Subcutaneous abdominal adipose tissue (tissue), 5 donors: ENCODE data around the gene ZDHHC14.
"Not testable (repeated sequence)": the region's sequence is repeated elsewhere in the genome, so short reads cannot be mapped to it uniquely, and the experiment has no call there.

Source experiments
- H3K27ac ChIP-seq: one replicate; pipeline ENCODE4 v1.7.0; 2013; ENCODE audit warnings: low read depth, mild to moderate bottlenecking, inconsistent platforms, low read length, moderate library complexity
- H3K27me3 ChIP-seq, 5 donors: one replicate each; pipeline ENCODE4 v1.7.0; 2013; ENCODE audit warnings: low read length in 5 of 5, inconsistent platforms in 1 of 5; ENCODE audit not compliant: control insufficient read depth in 5 of 5, insufficient read depth in 4 of 5
- H3K36me3 ChIP-seq, 5 donors: one replicate each; pipeline ENCODE4 v1.7.0; 2013; ENCODE audit warnings: low read length in 5 of 5; ENCODE audit not compliant: control insufficient read depth in 5 of 5, insufficient read depth in 5 of 5
- H3K4me1 ChIP-seq, 5 donors: one replicate each; pipeline ENCODE4 v1.7.0; 2013; ENCODE audit warnings: low read length in 5 of 5, mild to moderate bottlenecking in 3 of 5, moderate library complexity in 1 of 5; ENCODE audit not compliant: control insufficient read depth in 5 of 5, insufficient read depth in 5 of 5
- H3K4me3 ChIP-seq, 5 donors: one replicate each; pipeline ENCODE4 v1.7.0; 2013; ENCODE audit warnings: low read length in 5 of 5, low read depth in 1 of 5
- H3K9ac ChIP-seq, 5 donors: one replicate each; pipeline ENCODE4 v1.7.0; 2013; ENCODE audit warnings: low read length in 5 of 5, mild to moderate bottlenecking in 4 of 5, moderate library complexity in 3 of 5
- H3K9me3 ChIP-seq, 5 donors: one replicate each; pipeline ENCODE4 v1.7.0; 2013; ENCODE audit warnings: low read length in 5 of 5; ENCODE audit not compliant: control insufficient read depth in 5 of 5
- donor health status: healthy.
- donor health status: healthy.
- donor health status: healthy.
- donor health status: healthy.
- donor health status: healthy.

ZDHHC14 gene

DNA sequence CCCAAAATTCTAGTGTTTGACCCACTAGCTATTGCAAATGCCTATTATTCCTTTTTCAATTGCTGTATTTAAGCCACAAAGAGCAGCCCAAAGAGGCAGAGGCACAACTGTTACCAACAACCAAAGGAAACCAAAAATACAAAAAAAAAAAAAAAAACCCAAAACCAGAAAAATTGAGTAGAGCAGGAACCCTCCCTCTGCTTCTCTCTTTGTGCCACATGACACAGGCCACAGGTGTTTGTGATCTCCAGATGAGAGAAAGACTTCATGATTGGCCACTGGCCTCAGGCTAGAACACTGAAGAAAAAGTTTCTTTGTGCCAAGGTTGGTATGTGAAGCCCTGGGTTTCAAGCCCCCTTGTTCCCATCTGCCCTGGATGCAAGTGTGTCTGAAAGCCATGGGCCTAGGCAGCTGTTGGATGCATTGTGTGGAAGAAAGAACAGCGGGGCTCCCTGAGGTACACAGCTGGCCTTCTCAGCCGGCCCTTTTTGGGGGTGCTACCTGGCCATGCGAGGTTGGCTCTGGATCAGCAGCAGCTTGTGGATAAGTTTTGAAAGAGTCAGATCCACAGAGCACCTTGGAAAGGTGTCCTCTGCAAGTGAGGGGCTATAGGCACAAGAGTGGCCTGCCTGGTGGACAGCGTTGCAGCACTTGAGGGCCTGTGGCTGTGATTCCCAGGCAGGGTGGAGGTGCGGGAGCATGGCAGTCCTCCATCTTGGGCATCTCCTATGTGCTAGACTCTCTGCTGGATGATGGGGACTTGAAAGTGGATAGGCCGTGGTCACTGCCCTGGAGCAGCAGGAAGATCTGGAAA, 204.5 kb downstream of the ZDHHC14 start:
- Histone ChIP-seq H3K36me3 (no peaks in the 10 kb centered on the region), H3K9ac (no peak overlapping the region), H3K4me3 (no peak overlapping the region), H3K27ac (no peak overlapping the region), H3K27me3 (no peaks in the 10 kb centered on the region), H3K4me1 (no peaks in the 10 kb centered on the region), H3K9me3 (peaks cover 0 to 20% (median 0%) of the 10 kb centered on the region in 5 donors)

GRCh38 chr6:157586088-157586414, 205.1 kb downstream of the ZDHHC14 start:
- Histone ChIP-seq H3K4me1 (no peaks in the 10 kb centered on the region), H3K4me3 (no peak overlapping the region), H3K27me3 (no peaks in the 10 kb centered on the region), H3K36me3 (no peaks in the 10 kb centered on the region), H3K9me3 (peaks cover 0 to 20% (median 0%) of the 10 kb centered on the region in 5 donors), H3K9ac (no peak overlapping the region), H3K27ac (no peak overlapping the region)

DNA sequence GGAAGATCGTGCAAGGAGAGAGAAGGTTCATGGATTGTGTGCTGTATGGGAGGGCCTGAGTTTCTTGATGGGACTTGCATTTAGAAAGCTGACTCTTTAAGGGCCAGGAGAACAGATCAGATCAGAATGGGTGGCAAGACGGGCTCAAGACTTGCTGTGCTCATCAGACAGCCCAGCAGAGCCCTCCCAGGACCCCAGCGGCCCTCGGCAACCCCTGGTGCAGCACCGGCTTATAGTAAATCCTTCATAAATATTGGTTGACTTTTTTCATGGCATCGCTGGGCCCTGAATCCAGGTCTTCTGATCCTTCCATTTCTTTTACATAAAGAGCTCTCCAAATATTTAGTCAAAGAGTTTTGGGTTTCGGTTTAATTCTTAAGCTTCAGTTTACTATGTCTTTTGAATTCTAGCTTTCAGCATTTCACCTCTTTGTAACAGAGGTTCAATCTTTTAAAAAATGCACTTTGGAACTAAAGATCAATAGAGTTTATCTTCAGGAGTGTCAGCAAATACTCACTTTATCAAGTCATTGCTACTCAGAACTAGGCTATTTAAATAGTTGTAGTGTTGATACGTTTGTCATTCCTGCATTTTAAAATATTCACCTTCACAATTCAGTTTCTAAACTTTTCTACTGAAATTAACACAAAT, 205.6 kb downstream of the ZDHHC14 start:
- H3K9ac ChIP-seq: no peak overlapping the region

DNA sequence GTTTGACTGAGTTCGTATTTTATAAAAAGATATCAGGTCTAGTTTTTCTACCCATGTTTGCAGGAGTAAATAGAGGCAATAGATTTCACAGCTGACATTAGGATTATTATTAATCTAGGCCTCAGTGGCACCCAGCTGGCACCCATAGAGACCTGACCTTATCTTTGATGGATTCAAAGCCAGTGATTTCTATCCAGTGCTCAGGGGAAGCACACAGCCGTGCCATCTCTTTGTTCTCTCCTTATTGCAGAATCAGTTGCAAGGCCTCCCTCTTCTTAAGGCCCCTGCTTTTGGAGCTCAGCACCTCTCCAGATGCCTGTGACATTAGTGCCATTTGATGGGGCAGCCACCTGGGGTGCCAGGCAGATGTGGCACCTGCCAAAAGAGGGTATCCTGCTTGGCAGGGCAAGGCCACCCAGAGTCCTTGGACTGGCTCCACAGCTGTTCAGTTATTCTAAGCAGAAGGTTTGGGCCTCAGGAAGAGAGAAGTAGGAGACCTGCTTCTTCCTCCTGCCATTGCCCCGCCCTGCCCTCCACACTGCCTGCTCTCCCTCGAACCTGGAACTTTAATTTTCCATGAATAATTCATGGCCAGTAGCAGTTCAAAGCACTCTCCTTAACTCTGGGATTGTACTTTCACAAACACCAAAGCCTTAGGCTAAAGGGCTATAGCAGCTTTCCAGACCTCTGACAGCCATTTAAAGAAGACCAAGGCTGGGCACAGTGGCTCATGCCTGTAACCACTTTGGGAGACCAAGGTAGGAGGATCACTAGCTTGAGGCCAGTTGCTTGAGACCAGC, 206.3 kb downstream of the ZDHHC14 start:
- Histone ChIP-seq H3K27ac (no peak overlapping the region), H3K9ac (no peak overlapping the region), H3K36me3 (no peaks in the 10 kb centered on the region), H3K9me3 (peaks cover 0 to 14% (median 0%) of the 10 kb centered on the region in 5 donors), H3K4me3 (no peak overlapping the region), H3K4me1 (no peaks in the 10 kb centered on the region), H3K27me3 (no peaks in the 10 kb centered on the region)

More for the DNA sequence above, 205.6 kb downstream of the ZDHHC14 start:
- Histone ChIP-seq H3K27ac (no peak overlapping the region), H3K9me3 (peaks cover 0 to 20% (median 0%) of the 10 kb centered on the region in 5 donors), H3K27me3 (no peaks in the 10 kb centered on the region), H3K4me3 (no peak overlapping the region), H3K36me3 (no peaks in the 10 kb centered on the region), H3K4me1 (no peaks in the 10 kb centered on the region)

GRCh38 chr6:157590654-157591053, 209.7 kb downstream of the ZDHHC14 start:
- not testable (repeated sequence) for H3K4me3 ChIP-seq, H3K36me3 ChIP-seq, H3K27me3 ChIP-seq, H3K27ac ChIP-seq, H3K9ac ChIP-seq, H3K4me1 ChIP-seq, H3K9me3 ChIP-seq

DNA sequence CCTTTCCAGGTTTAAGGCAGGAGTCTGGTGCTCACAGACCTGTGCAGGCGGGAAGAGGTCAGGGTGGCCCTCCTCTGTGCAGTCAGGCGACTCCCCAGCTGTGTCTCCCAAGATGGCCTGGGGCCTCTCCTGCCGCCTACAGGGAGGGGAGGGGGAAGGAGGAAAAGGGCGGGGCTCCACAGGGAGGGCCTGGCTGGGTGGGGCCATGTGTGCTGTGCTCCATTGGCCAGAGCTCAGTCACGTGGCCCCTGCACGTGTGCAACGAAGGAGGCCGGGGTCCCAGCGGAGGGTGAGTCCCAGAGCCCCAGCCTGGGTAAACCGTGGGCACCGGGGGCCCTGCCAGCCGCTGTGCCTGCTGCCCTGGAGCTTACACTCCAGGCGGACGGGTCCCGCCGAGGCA, 211.6 kb downstream of the ZDHHC14 start:
- Histone ChIP-seq H3K4me1 (peaks cover 0 to 2% (median 0%) of the 10 kb centered on the region in 5 donors), H3K4me3 (no peak overlapping the region), H3K27ac (no peak overlapping the region), H3K9ac (no peak overlapping the region), H3K9me3 (peaks cover 0 to 8% (median 0%) of the 10 kb centered on the region in 5 donors), H3K36me3 (peaks cover 0 to 5% (median 2%) of the 10 kb centered on the region in 5 donors), H3K27me3 (no peaks in the 10 kb centered on the region)

GRCh38 chr6:157592980-157593379, 212.0 kb downstream of the ZDHHC14 start:
- Histone ChIP-seq H3K4me3 (no peak overlapping the region), H3K4me1 (peaks cover 0 to 6% (median 2%) of the 10 kb centered on the region in 5 donors), H3K36me3 (peaks cover 0 to 5% (median 2%) of the 10 kb centered on the region in 5 donors), H3K9ac (no peak overlapping the region), H3K9me3 (peaks cover 0 to 8% (median 0%) of the 10 kb centered on the region in 5 donors), H3K27me3 (no peaks in the 10 kb centered on the region), H3K27ac (no peak overlapping the region)

DNA sequence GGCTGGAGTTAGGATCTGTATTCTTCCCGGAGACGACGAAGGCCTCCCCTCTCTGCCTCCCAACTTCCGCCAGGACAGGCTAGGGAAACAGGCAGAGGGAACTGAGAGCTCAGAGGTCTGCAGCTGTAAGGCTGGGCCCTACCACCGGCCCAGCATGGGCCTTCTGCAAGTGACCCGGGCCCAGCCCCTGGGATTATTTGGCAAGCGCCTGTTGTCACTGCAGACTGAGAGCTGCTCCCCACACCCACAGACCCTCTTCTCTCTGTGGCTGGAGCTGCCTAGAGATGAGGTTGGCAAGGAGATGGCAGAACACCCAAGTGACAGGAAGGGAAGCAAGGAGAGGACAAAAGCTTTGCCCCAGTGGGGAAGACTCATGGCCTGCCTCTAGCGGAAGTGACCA, 212.6 kb downstream of the ZDHHC14 start:
- H3K4me3 ChIP-seq: no peak overlapping the region
- no peaks in the 10 kb centered on the region for H3K27me3 ChIP-seq
- peaks cover 0 to 5% (median 2%) of the 10 kb centered on the region in 5 donors for H3K36me3 ChIP-seq
- peaks cover 0 to 6% (median 2%) of the 10 kb centered on the region in 5 donors for H3K4me1 ChIP-seq
- H3K9me3 ChIP-seq: peaks cover 0 to 8% (median 0%) of the 10 kb centered on the region in 5 donors
- H3K27ac ChIP-seq: no peak overlapping the region
- no peak overlapping the region for H3K9ac ChIP-seq

DNA sequence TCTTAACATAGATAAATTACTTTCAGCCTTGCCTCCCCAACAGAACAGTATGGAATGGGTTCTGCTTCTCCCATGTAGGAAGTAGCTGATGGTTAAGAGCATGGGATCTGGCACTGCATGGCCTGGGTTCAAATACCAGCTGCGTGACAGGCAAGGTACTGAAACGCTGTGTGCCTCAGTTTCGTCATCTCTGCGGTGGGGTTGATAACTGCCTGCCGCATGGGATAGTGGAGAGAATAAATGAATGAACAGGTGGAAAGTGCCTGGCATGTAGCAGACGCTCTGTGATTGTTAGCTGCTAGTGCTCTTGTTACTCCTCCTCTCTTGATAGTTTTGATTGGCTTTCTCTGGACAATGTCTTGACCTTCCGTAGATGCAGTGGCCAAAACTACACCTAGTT, 213.3 kb downstream of the ZDHHC14 start:
- H3K9ac ChIP-seq: no peak overlapping the region
- H3K4me1 ChIP-seq: peaks cover 0 to 6% (median 2%) of the 10 kb centered on the region in 5 donors
- no peaks in the 10 kb centered on the region for H3K27me3 ChIP-seq
- H3K27ac ChIP-seq: no peak overlapping the region
- peaks cover 0 to 8% (median 0%) of the 10 kb centered on the region in 5 donors for H3K9me3 ChIP-seq
- H3K4me3 ChIP-seq: no peak overlapping the region
- H3K36me3 ChIP-seq: peaks cover 0 to 5% (median 2%) of the 10 kb centered on the region in 5 donors
